Mesenteric fat pad (tissue), 1 donor: ENCODE data around the gene EDIL3. TPM values are rescaled to one million over a fixed set of nuclear protein-coding genes. Genes with fewer than 3 reads are reported as not detected.
"Not testable (repeated sequence)": the region's sequence is repeated elsewhere in the genome, so short reads cannot be mapped to it uniquely, and the experiment has no call there.

ENCODE experiments used
- DNase-seq: peaks from one replicate; pipeline ENCODE4 v3.0.0-alpha.2; 2020; ENCODE audit warnings: low spot score
- total RNA-seq: library from RNA; stranded (reverse); fragmentation: NEBNext Ultra II Directional; extraction: Animal tissue kit (Norgen Biotek cat#: 25700); gene quantifications from one replicate; pipeline ENCODE4 v1.2.1, GENCODE V29; 2021
- donor health status: DM: yes; HTN: yes; CAD: no.

The EDIL3 gene
- total RNA-seq, 1 donor from 2014 or later = 3.7 TPM

GRCh38 chr5:84197538-84197937 lies 187.1 kb downstream of the EDIL3 start:
- DNase-seq = no peak

DNA sequence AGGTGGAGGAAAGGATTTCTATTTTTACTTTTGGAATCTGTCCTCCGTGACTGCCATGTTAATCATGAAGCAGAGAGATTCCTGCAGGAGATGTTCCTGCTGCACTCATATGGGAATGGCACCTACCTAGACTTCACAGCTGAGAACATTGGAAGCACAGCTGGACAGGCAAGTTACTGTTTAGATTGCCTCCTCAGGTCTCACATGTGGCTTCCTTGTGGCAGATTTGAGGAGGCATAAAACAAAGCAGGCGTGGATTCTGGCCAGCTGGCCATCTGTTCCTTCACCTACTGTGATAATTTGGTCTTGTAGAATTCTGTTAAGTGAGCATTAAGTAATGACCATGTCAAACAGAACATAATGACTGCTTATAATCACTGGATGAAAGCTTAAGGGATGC lies 193.4 kb downstream of the EDIL3 start:
- no peak for DNase-seq

DNA sequence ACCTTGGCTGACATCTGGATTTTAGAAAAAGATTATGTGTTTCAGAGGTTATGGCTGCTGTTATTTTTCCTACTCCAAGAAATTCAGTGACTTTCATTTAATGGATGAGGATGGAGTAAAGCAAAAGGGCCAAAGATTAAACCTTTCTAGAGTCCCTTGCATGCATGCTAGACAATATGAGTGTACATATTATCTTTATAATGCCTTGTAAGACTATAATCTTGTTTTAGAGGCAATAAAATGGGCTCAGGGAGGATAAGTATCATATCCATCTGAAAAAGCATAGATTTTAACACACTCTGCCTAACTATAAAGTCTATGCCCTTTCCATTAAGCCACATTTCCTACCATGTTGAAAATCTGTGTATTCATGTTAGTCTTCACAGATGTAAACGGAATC lies 199.8 kb downstream of the EDIL3 start:
- DNase-seq = no peak

DNA sequence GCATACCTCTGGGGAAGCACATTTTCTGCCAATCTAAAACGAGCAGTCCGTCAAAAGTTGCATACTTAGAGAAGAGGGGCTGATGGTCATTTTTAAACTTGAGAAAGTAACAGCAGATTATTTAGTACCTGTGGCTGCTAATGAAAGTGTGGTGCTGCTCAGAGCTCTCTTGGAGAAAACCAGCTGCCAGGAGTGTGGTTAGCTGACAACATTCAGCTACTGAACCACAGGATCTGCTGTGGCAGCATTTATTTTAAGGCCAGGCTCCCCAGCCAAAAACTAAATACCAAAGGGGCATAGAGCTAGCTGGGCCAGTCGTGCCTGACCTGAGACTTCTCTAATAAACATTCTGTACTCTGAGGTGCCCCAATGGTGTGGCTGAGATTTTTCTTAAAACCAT lies 203.6 kb downstream of the EDIL3 start:
- DNase-seq = no peak

DNA sequence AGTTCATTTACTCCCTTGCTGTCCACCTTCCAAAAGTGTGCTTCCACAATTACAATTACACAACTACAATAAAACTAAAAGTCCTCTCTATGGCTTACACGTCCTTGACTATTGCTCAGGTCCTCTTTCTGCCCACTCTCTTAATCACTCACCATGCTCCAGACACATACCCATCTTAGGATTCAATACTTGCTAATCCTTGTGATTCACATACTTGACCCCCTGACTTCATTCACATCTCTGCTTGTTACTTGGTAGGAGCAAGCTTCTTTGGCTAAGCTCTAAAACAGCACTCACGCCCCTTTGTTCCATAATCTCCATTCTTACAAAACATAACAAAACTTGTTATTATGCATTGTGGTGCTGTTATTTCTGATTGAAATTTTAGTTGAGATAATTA lies 215.8 kb downstream of the EDIL3 start:
- DNase-seq = no peak

GRCh38 chr5:84163671-84164070 lies 221.0 kb downstream of the EDIL3 start:
- no peak for DNase-seq

- no peak for DNase-seq
These were observed 222.0 kb downstream of the EDIL3 start for GRCh38 chr5:84162695-84163094.

DNA sequence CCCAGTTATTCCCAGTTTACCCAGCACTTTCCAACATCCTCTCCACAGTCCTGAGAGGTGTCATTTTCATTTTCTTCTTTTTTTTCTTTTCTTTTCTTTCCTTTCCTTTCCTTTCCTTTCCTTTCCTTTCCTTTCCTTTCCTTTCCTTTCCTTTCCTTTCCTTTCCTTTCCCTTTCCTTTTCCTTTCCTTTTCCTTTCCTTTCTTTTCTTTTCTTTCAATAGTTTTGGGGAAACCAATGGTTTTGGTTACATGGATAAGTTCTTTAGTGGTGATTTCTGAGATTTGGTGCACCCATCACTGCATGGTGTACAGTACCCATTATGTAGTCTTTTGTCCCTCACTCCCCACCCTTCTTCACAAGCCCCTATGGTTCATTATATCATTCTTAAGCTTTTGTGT lies 224.0 kb downstream of the EDIL3 start:
- DNase-seq = not testable (repeated sequence)

DNA sequence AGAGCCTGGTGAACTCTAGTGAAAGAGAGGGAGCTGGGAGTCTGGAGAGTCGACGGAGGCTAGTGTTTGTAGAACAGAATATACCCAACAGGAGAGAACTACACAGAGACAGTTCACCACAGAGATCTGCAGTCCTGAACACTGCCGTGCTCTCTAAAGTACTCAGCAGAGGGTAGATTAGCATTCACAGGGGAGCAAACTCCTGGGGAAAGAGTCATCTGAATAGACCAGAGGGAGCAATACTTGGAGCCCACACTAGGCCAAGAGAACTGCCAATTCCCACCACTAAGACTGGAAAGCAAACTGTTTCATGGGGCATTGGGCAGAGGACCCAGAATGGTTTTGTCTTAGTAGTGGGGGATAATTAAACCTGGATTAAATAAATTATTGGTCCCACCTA lies 235.6 kb downstream of the EDIL3 start:
- DNase-seq = no peak

- DNase-seq = no peak
These were observed 236.0 kb downstream of the EDIL3 start for GRCh38 chr5:84148651-84149050.

- DNase-seq = no peak
These were observed 247.1 kb downstream of the EDIL3 start for GRCh38 chr5:84137541-84137940.

- no peak for DNase-seq
These were observed 253.3 kb downstream of the EDIL3 start for GRCh38 chr5:84131372-84131771.

- DNase-seq = no peak
These were observed 254.6 kb downstream of the EDIL3 start for GRCh38 chr5:84130006-84130580.

DNA sequence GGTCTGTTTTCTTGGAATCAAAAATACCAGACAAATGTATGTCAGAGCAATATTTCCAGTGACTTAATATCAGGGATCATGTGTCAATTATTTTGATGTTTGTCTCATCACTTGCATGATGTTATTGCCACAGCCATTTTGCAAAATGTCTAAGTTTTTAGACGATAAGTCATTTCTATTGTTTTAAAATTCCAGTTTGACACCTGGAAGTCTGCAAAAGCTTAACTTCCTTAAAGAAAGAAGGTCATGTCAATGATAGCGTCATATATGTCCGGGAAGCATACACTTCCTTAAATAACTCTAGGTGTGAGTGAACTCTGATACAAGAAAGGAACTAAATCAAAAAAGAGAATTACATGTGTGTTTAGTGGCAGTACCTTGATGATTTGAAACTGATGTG lies 259.5 kb downstream of the EDIL3 start:
- no peak for DNase-seq

DNA sequence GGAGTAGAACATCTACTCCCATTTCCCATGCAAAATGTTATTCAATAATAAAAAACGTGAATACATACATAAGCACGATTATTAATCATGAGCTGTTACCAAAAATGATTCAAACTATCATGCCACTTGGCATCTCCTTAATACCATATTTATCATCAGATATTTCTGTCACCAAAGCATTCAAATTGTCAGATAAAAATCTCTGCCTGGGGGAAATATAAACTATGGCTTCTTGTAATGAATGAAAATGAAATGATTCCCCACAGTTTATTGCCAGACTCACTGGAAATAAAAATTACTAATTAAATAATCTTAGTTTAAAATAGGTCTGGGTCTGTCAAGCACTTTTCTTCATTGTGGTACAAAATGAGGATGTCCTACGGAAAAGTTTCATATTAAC lies 265.4 kb downstream of the EDIL3 start:
- DNase-seq = no peak

DNA sequence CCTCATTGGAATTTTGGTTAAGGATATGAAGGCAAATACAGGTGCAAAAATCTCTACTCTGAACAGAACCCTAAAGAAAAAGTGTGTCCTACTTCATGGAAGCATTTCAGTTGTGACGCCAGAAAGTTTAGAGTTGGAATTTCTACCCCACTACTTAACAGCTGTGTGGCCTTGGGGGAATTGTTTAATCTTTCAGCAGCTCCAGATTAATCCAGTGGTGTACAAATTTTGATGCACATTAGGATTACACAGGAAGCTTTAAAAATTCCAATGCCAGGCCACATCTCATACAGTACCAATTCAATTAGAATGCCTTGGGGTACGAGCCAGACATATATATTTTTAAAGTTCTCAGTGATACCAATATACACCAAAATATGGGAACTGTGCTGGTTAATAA lies 266.1 kb downstream of the EDIL3 start:
- DNase-seq = no peak

DNA sequence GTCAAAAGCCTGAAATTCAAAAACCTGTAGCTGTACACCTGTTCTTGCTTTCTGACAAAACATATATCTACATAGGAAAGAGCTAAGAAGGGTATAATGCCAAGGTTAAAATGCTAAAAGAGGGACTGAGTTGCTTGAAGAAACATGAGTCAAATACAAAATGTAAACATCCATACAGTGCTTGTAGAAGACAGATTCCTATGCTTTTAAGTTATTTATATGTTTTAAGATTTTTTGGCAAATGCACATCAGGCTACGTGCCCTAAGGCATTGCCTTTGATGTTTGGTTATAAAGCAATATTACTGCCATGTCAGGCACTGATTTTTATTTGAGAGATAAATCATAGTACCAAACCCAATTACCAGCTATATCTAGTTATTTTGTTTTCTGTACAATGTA lies 269.0 kb downstream of the EDIL3 start:
- DNase-seq = no peak

DNA sequence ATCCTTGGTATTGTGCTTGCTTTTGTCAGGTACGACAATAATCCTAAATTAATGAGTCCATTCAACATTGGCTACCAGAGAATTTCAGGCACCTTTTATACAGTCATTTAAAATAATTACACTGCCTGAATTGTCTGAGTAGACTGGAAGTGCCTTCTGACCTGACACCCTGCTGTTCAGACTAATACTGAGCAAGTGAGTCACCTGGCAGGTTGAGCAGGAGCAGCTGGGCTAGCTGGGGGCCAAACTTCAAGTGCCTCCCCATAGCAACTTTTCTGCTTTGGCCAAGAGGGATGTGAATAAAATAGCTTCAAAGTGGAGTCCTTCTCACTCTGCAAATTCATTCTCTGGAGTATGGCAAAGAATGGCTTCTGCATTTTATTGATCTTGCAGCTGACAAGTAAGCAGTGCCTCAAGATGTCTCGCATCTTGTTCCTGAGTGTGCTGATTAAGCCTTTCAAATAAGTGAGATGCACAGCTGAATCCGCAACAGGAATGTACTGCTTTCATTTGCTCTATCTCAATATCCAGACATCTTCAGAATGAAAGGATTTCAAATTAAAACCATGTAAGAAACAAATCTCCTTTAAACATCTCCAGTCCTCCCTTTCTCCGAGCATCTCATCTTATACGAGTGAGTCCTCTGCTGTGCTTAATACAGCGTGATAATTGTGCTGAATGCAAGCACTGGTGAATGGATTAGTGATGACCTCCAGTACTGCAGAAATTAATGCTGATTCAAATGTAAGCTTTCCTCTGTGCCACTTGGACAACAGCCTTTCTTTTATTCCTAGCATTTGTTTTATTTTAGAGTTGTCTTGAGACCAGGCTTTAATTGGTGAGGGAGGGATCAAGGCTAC lies 271.2 kb downstream of the EDIL3 start:
- DNase-seq = no peak

- no peak for DNase-seq
These were observed 291.9 kb downstream of the EDIL3 start for GRCh38 chr5:84092738-84093137.

DNA sequence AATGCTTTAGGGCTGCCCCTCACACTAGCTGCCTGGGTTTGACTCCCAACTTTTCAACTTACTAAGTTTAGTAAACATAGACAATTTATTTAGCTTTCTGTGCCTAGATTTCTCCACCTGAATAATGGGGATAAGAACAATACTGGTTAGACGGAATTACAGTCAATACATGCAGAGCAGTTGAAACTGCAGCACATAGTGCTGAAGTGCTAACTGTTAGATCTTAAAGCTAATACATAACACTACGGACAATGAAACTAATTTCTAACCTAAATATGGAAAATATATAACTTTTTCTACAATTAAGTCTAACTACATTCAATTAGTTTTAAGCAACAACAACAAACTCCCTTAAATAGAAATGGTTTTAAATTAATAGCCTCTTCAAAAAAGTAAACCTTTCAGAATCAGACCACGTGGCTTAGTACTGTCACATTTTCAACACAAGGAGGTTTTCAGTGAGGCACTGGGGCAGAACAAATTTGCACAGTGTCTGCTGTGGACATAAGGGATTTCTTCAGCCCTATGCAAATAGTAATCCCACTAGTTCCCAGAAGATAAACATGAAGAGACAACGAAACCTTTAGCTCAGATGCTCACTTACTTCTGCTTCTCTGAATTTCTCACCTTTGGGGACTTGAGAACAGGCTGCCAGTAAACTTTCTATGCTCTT lies 293.4 kb downstream of the EDIL3 start:
- no peak for DNase-seq

- no peak for DNase-seq
These were observed 295.7 kb downstream of the EDIL3 start for GRCh38 chr5:84088996-84089395.

GRCh38 chr5:84086511-84086910 lies 298.2 kb downstream of the EDIL3 start:
- DNase-seq = no peak
